HepG2 (cell line): ENCODE results near the gene CEBPA. TPM values are rescaled to one million over a fixed set of nuclear protein-coding genes. Genes with fewer than 3 reads are reported as not detected.

Experiments
- ARID4A ChIP-seq: sonication (generic); formaldehyde crosslinking; IDR thresholded peaks from 2 replicates; pipeline ENCODE4 v1.5.0; 2020; ENCODE audit warnings: mild to moderate bottlenecking, missing genetic modification reagents, borderline replicate concordance
- HHEX ChIP-seq: IDR thresholded peaks from 2 replicates; pipeline ENCODE4 v1.6.1; 2016; ENCODE audit warnings: control low read depth
- NFE2L1 ChIP-seq: sonication (generic); formaldehyde crosslinking; IDR thresholded peaks from 2 replicates; pipeline ENCODE4 v1.4.0; 2020; ENCODE audit warnings: missing genetic modification reagents, mild to moderate bottlenecking, borderline replicate concordance
- PATZ1 ChIP-seq: sonication (generic); formaldehyde crosslinking; IDR thresholded peaks from 2 replicates; pipeline ENCODE4 v1.4.0; 2020; ENCODE audit warnings: missing genetic modification reagents
- RAD21 ChIP-seq: fragments of 450-650 bp; formaldehyde crosslinking; IDR thresholded peaks from 2 replicates; pipeline ENCODE4 v1.5.0; 2020; ENCODE audit warnings: mild to moderate bottlenecking
- TFDP2 ChIP-seq: sonication (generic); formaldehyde crosslinking; IDR thresholded peaks from 2 replicates; pipeline ENCODE4 v1.4.0; 2020; ENCODE audit warnings: missing genetic modification reagents
- ZFY ChIP-seq: sonication (generic); formaldehyde crosslinking; IDR thresholded peaks from 2 replicates; pipeline ENCODE4 v1.4.0; 2020; ENCODE audit warnings: missing genetic modification reagents
- ZNF101 ChIP-seq: sonication (generic); formaldehyde crosslinking; IDR thresholded peaks from 2 replicates; pipeline ENCODE4 v1.4.0; 2020; ENCODE audit warnings: mild to moderate bottlenecking, low read depth, missing genetic modification reagents, borderline replicate concordance
- ZNF446 ChIP-seq: sonication (generic); formaldehyde crosslinking; IDR thresholded peaks from 2 replicates; pipeline ENCODE4 v1.5.0; 2020; ENCODE audit warnings: mild to moderate bottlenecking, missing genetic modification reagents
- ZNF557 ChIP-seq: sonication (generic); formaldehyde crosslinking; IDR thresholded peaks from 2 replicates; pipeline ENCODE4 v1.4.0; 2020; ENCODE audit warnings: missing genetic modification reagents
- ZNF619 ChIP-seq: sonication (generic); formaldehyde crosslinking; IDR thresholded peaks from 2 replicates; pipeline ENCODE4 v1.4.0; 2020; ENCODE audit warnings: mild to moderate bottlenecking, missing genetic modification reagents
- ZNF687 ChIP-seq: sonication (generic); formaldehyde crosslinking; IDR thresholded peaks from 2 replicates; pipeline ENCODE4 v1.5.1; 2020; ENCODE audit warnings: mild to moderate bottlenecking, missing genetic modification reagents, moderate library complexity
- ZNF780A ChIP-seq: sonication (generic); formaldehyde crosslinking; IDR thresholded peaks from 2 replicates; pipeline ENCODE4 v1.8.0; 2022; ENCODE audit warnings: mild to moderate bottlenecking, missing genetic modification reagents, moderate library complexity
- ZNF891 ChIP-seq: sonication (generic); formaldehyde crosslinking; IDR thresholded peaks from 2 replicates; pipeline ENCODE4 v1.5.0; 2020; ENCODE audit warnings: mild to moderate bottlenecking, missing genetic modification reagents
- polyA plus RNA-seq, 8 experiments: library from polyadenylated mRNA; depleted of rRNA in 3 of 8; stranded (reverse) in 7 of 8; unstranded in 1 of 8; fragments of >200 nt; fragmentation: Illumina TruSeq in 4 of 8; extraction: Trizol in 4 of 8; gene quantifications; 2 replicates each; pipeline versions ENCODE4 v1.2.1 to v1.2.3, GENCODE V29; 2011 to 2016; ENCODE audit warnings: low read depth in 4 of 8, missing spikeins in 1 of 8, mixed read lengths in 1 of 8; ENCODE audit not compliant: insufficient read depth in 1 of 8
- total RNA-seq, 5 experiments: library from RNA; depleted of rRNA; stranded (reverse); fragments of >200 nt; fragmentation: Illumina TruSeq; extraction: Trizol; gene quantifications; 2 replicates each; pipeline ENCODE4 v1.2.3, GENCODE V29; 2016; ENCODE audit warnings: low read depth in 1 of 5

The CEBPA gene
- total and polyA plus RNA-seq, 2 of the 13 experiments (the other 11 are each of a cell fraction or from before 2014, with no cell fraction given), result 24.8 to 103 TPM

- peak; percentile 97 for TF ChIP-seq ZNF687 (CRISPR knock-in tag)
- peak; percentile 68 for TF ChIP-seq PATZ1 (CRISPR knock-in tag)
- 0 out of 2 replicates have a peak, but pooled peaks have one; percentile 20 for TF ChIP-seq NFE2L1 (CRISPR knock-in tag)
- 0 out of 2 replicates have a peak, but pooled peaks have one; percentile 12 for TF ChIP-seq ZNF619 (CRISPR knock-in tag)
- TF ChIP-seq ZNF101 (CRISPR knock-in tag), result no peak
- peak; percentile 46; the same call in 1 of the 2 replicates for TF ChIP-seq RAD21 (CRISPR knock-in tag)
- no peak for TF ChIP-seq HHEX (CRISPR knock-in tag)
- TF ChIP-seq ZFY (CRISPR knock-in tag), result peak; percentile 85
- TF ChIP-seq TFDP2 (CRISPR knock-in tag), result 0 out of 2 replicates have a peak, but pooled peaks have one; percentile 22
- TF ChIP-seq ZNF446, result no peak
- TF ChIP-seq ZNF780A (CRISPR knock-in tag), result no peak
- TF ChIP-seq ARID4A (CRISPR knock-in tag), result peak; percentile 29; the same call in 1 of the 2 replicates
- no peak for TF ChIP-seq ZNF891 (CRISPR knock-in tag)
- no peak for TF ChIP-seq ZNF557
Observed at GRCh38 chr19:33279430-33280350, 22.6 kb downstream of the CEBPA start (continued).
